GM23338 (cell line): Measurements from ENCODE around the gene DNAJC22.

Experiments
- CREB1 ChIP-seq: fragments of 250-450 bp; sonication (Bioruptor Pico); IDR thresholded peaks from 2 replicates; pipeline ENCODE4 v1.5.0; 2020; ENCODE audit warnings: low read depth, mild to moderate bottlenecking, moderate library complexity
- CTCF ChIP-seq, 2 experiments: fragments of 200-600 bp in 1 of 2; sonication (generic) in 1 of 2; conservative IDR thresholded peaks; 2 replicates each; pipeline versions ENCODE4 v1.5.1 to v1.6.1; 2016 to 2017; ENCODE audit warnings: antibody characterized with exemption in 2 of 2, low read depth in 2 of 2, mild to moderate bottlenecking in 2 of 2, moderate library complexity in 1 of 2
- ETS1 ChIP-seq: IDR thresholded peaks from 2 replicates; pipeline ENCODE4 v1.6.1; 2016; ENCODE audit warnings: antibody characterized with exemption
- EZH2 ChIP-seq: fragments of 200-600 bp; sonication (generic); IDR thresholded peaks from one replicate; pipeline ENCODE4 v1.8.0; 2017; ENCODE audit warnings: antibody characterized with exemption, mild to moderate bottlenecking, low read depth; ENCODE audit not compliant: unreplicated experiment
- EZH2phosphoT487 ChIP-seq: fragments of 200-600 bp; sonication (generic); IDR thresholded peaks from one replicate; pipeline ENCODE4 v1.8.1; 2018; ENCODE audit warnings: antibody characterized with exemption; ENCODE audit not compliant: unreplicated experiment
- JUNB ChIP-seq: IDR thresholded peaks from one replicate; pipeline ENCODE4 v1.6.1; 2016; ENCODE audit warnings: antibody characterized with exemption; ENCODE audit not compliant: unreplicated experiment
- POLR2AphosphoS5 ChIP-seq: IDR thresholded peaks from 2 replicates; pipeline ENCODE4 v1.6.1; 2016; ENCODE audit warnings: antibody characterized with exemption, low read depth
- REST ChIP-seq: IDR thresholded peaks from one replicate; pipeline ENCODE4 v1.6.1; 2018; ENCODE audit warnings: antibody characterized with exemption; ENCODE audit not compliant: unreplicated experiment
- ZNF114 ChIP-seq: fragments of 250-450 bp; sonication (Bioruptor Pico); IDR thresholded peaks from 2 replicates; pipeline ENCODE4 v1.5.0; 2020; ENCODE audit warnings: mild to moderate bottlenecking, moderate library complexity

- TF ChIP-seq CTCF (conservative IDR thresholded peaks at IDR 0.05; ENCODE audit: low read depth in 2 of 2) = no peak
- TF ChIP-seq POLR2AphosphoS5 = no peak
- no peak for TF ChIP-seq REST
- TF ChIP-seq EZH2phosphoT487 = no peak
- TF ChIP-seq CREB1 (CRISPR knock-in tag) = no peak
- TF ChIP-seq EZH2 = no peak
- no peak for TF ChIP-seq ETS1
- no peak for TF ChIP-seq JUNB
- no peak for TF ChIP-seq ZNF114 (CRISPR knock-in tag)
These were observed 24.4 kb upstream of the DNAJC22 start for GRCh38 chr12:49322367-49322707.
